ENCODE results near the gene PITX2. TPM values are rescaled to one million over a fixed set of nuclear protein-coding genes. Genes with fewer than 3 reads are reported as not detected.

PITX2 gene
- polyA plus RNA-seq, 1 of the 3 experiments (the other 2 are of a cell fraction) = not detected

DNA sequence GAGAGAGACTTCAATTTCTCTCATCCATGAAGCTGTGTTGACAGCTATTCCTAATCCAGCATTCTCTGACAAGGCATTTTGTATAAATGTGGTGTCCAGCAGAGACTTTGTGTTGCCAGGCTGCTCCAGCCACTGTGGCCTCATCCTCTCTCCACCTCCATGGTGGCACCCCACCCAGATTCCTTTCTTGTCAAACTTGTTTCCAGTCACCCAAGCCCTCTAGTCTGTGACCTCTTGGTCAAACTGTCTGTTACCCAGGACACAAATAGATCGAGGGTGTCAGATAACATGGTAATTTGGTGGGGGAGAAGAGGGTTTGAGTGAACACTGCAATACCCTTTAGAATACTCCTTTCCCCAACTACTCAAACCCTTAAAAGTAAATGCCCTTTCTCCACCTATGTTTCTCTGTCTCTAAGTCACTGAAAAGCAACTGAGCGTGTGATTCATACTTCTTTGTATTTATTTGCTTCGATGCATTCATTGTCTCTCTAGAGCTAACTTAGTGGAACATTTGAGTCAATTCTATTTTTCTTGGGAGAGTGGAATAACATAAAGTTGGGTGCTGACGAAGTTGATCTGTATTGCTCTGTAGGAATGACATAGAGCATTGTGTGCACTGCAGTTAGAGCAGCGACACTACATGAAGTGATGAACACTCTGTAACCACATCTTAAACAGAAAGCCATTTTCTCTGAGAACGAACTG is 13.7 kb downstream of the PITX2 start:
- Histone ChIP-seq H3K9me3 (no peaks in the 10 kb centered on the region), H3K4me3 (ENCODE audit: low read depth in 2 of 2, low read length in 1 of 2) (no peak overlapping the region), H3K36me3 (replicated peaks in 1 of 2; ENCODE audit: control insufficient read depth in 1 of 2, insufficient read depth in 2 of 2, low read length in 1 of 2) (no peaks in the 10 kb centered on the region), H3K4me2 (no peak overlapping the region), H3K27ac (ENCODE audit: low read depth in 2 of 2, low read length in 1 of 2) (no peak overlapping the region), H4K20me1 (ENCODE audit: insufficient read depth) (no peaks in the 10 kb centered on the region), H3K9ac (no peak overlapping the region), H2AFZ (ENCODE audit: low read depth) (no peak overlapping the region), H3K27me3 (ENCODE audit: insufficient read depth) (peaks cover 59% of the 10 kb centered on the region), H3K79me2 (ENCODE audit: insufficient read depth) (no peaks in the 10 kb centered on the region), H3F3A (replicated peaks; ENCODE audit: insufficient read depth) (no peaks in the 10 kb centered on the region), H3K9me2 (no peaks in the 10 kb centered on the region), H3K4me1 (ENCODE audit: control insufficient read depth in 1 of 2, insufficient read depth in 2 of 2, low read depth in 1 of 2, low read length in 1 of 2) (no peaks in the 10 kb centered on the region)
- ChIA-PET CTCF (no interaction called here), POLR2A (no interaction called here)
- TF ChIP-seq SIN3A (IDR thresholded peaks at IDR 0.05; ENCODE audit: borderline replicate concordance, low read depth, low read length) (no peak), CHD2 (IDR thresholded peaks at IDR 0.05; ENCODE audit: low read length, partially characterized antibody) (no peak), EZH2phosphoT487 (IDR thresholded peaks at IDR 0.05; ENCODE audit: borderline replicate concordance, low read depth) (no peak), GABPA (IDR thresholded peaks at IDR 0.05; ENCODE audit: low read depth) (no peak), RFX5 (IDR thresholded peaks at IDR 0.05; ENCODE audit: low read length) (no peak), MEF2A (IDR thresholded peaks at IDR 0.05; ENCODE audit: borderline replicate concordance, low read depth) (no peak), FOSL2 (IDR thresholded peaks at IDR 0.05; ENCODE audit: borderline replicate concordance, low read depth) (no peak), FOXM1 (IDR thresholded peaks at IDR 0.05; ENCODE audit: low read depth) (no peak), TCF12 (IDR thresholded peaks at IDR 0.05) (no peak), JUND (IDR thresholded peaks at IDR 0.05) (no peak), ELF1 (IDR thresholded peaks at IDR 0.05) (no peak), SMC3 (IDR thresholded peaks at IDR 0.05; ENCODE audit: low read depth, low read length) (no peak)
- TF ChIP-seq, protein P1, sequence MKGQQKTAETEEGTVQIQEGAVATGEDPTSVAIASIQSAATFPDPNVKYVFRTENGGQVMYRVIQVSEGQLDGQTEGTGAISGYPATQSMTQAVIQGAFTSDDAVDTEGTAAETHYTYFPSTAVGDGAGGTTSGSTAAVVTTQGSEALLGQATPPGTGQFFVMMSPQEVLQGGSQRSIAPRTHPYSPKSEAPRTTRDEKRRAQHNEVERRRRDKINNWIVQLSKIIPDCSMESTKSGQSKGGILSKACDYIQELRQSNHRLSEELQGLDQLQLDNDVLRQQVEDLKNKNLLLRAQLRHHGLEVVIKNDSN (IDR thresholded peaks at IDR 0.05; ENCODE audit: borderline replicate concordance, low read depth) = no peak
- TF ChIP-seq, protein P2, sequence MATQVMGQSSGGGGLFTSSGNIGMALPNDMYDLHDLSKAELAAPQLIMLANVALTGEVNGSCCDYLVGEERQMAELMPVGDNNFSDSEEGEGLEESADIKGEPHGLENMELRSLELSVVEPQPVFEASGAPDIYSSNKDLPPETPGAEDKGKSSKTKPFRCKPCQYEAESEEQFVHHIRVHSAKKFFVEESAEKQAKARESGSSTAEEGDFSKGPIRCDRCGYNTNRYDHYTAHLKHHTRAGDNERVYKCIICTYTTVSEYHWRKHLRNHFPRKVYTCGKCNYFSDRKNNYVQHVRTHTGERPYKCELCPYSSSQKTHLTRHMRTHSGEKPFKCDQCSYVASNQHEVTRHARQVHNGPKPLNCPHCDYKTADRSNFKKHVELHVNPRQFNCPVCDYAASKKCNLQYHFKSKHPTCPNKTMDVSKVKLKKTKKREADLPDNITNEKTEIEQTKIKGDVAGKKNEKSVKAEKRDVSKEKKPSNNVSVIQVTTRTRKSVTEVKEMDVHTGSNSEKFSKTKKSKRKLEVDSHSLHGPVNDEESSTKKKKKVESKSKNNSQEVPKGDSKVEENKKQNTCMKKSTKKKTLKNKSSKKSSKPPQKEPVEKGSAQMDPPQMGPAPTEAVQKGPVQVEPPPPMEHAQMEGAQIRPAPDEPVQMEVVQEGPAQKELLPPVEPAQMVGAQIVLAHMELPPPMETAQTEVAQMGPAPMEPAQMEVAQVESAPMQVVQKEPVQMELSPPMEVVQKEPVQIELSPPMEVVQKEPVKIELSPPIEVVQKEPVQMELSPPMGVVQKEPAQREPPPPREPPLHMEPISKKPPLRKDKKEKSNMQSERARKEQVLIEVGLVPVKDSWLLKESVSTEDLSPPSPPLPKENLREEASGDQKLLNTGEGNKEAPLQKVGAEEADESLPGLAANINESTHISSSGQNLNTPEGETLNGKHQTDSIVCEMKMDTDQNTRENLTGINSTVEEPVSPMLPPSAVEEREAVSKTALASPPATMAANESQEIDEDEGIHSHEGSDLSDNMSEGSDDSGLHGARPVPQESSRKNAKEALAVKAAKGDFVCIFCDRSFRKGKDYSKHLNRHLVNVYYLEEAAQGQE (IDR thresholded peaks at IDR 0.05; ENCODE audit: low read depth, low read length) = no peak
- TF ChIP-seq, protein P3, sequence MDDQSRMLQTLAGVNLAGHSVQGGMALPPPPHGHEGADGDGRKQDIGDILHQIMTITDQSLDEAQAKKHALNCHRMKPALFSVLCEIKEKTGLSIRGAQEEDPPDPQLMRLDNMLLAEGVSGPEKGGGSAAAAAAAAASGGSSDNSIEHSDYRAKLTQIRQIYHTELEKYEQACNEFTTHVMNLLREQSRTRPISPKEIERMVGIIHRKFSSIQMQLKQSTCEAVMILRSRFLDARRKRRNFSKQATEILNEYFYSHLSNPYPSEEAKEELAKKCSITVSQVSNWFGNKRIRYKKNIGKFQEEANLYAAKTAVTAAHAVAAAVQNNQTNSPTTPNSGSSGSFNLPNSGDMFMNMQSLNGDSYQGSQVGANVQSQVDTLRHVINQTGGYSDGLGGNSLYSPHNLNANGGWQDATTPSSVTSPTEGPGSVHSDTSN (IDR thresholded peaks at IDR 0.05) = no peak
- WGBS (ENCODE audit: low lambda C conversion rate) = 12% methylated on average over 6 of the region's 6 CpGs
- no peak for DNase-seq
